Fibroblast of lung (primary cell): ENCODE results near the gene ZBTB39.

Experiments used
- CTCF ChIP-seq, 2 donors: IDR thresholded peaks in 1 of 2; conservative IDR thresholded peaks in 1 of 2; 1 replicate in 1 of 2; 2 replicates in 1 of 2; pipeline ENCODE4 v1.5.1; 2011 to 2012; ENCODE audit warnings: low read length in 2 of 2, control low read depth in 1 of 2, inconsistent platforms in 1 of 2, low read depth in 1 of 2, mild to moderate bottlenecking in 1 of 2
- EZH2 ChIP-seq: IDR thresholded peaks from 2 replicates; pipeline ENCODE4 v1.5.1; 2012; ENCODE audit warnings: low read length, control low read depth, mild to moderate bottlenecking; ENCODE audit errors: missing control alignments

- no peak for TF ChIP-seq CTCF (conservative IDR thresholded peaks at IDR 0.05 in 1 of 2, IDR thresholded peaks at IDR 0.05 in 1 of 2; ENCODE audit: low read depth in 1 of 2, low read length in 2 of 2)
- no peak for TF ChIP-seq EZH2
Observed at GRCh38 chr12:57048423-57049118, 42.2 kb upstream of the ZBTB39 start.
